22Rv1 (cell line): ENCODE results near the gene MRPS31.

Source experiments
- ZFX ChIP-seq: fragments of 450-650 bp; IDR thresholded peaks from 2 replicates; pipeline ENCODE4 v1.6.1; 2017; ENCODE audit warnings: antibody characterized with exemption, borderline replicate concordance
- TF ChIP-seq, protein P1 (sequence below): fragments of 450-650 bp; IDR thresholded peaks from 2 replicates; pipeline ENCODE4 v1.5.1; 2017; ENCODE audit warnings: mild to moderate bottlenecking

DNA sequence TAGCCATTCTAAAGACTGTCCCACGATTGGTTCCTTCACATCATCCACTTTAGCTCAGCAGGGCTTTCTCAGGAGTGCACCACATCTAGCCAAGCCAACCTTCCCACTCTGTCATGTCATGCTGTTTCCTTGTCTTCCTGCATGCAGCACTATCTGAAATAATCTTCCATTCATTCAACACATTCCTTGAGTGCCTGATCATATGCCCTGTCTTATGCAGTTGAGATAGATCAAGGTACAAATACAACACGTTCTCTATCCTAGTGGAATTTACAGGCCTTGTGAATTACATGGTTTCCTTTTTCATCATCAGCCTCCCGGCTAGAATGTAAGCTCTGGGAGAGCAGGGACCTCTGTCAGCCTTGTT is 6.8 kb upstream of the MRPS31 start:
- TF ChIP-seq, protein P1, sequence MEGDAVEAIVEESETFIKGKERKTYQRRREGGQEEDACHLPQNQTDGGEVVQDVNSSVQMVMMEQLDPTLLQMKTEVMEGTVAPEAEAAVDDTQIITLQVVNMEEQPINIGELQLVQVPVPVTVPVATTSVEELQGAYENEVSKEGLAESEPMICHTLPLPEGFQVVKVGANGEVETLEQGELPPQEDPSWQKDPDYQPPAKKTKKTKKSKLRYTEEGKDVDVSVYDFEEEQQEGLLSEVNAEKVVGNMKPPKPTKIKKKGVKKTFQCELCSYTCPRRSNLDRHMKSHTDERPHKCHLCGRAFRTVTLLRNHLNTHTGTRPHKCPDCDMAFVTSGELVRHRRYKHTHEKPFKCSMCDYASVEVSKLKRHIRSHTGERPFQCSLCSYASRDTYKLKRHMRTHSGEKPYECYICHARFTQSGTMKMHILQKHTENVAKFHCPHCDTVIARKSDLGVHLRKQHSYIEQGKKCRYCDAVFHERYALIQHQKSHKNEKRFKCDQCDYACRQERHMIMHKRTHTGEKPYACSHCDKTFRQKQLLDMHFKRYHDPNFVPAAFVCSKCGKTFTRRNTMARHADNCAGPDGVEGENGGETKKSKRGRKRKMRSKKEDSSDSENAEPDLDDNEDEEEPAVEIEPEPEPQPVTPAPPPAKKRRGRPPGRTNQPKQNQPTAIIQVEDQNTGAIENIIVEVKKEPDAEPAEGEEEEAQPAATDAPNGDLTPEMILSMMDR, result no peak
- TF ChIP-seq ZFX, result no peak
